ENCODE data around the gene FANK1.
A peak's percentile ranks its signal among the peaks of the same experiment; 100 is the strongest.
"Not testable (repeated sequence)": the region's sequence is repeated elsewhere in the genome, so short reads cannot be mapped to it uniquely, and the experiment has no call there.

The FANK1 gene

GRCh38 chr10:125896088-125896934, at the start of gene FANK1:
FANK1 (plus strand) TSS chr10:125896564; CDS start chr10:125896643, 79 bp downstream.
- not testable (repeated sequence) for DNase-seq (ENCODE audit: extremely low read depth, low read depth)
- peak within 1 kb of the TSS; percentile 71 for H3K4me3 ChIP-seq (replicated peaks; ENCODE audit: low read depth, low read length)

- TF ChIP-seq CTCF (IDR thresholded peaks at IDR 0.05; ENCODE audit: low read depth, low read length, missing control alignments): no peak
- no peak for DNase-seq (ENCODE audit: extremely low read depth, low read depth)
- no peak overlapping the region for H3K4me3 ChIP-seq (replicated peaks; ENCODE audit: low read depth, low read length)
These were observed 49.5 kb upstream of the FANK1 start for GRCh38 chr10:125846894-125847293.

- no peak overlapping the region for H3K4me3 ChIP-seq (replicated peaks; ENCODE audit: low read depth, low read length)
- TF ChIP-seq CTCF (IDR thresholded peaks at IDR 0.05; ENCODE audit: low read depth, low read length, missing control alignments): no peak
- no peak for DNase-seq (ENCODE audit: extremely low read depth, low read depth)
These were observed 48.0 kb upstream of the FANK1 start for GRCh38 chr10:125848371-125848770.

GRCh38 chr10:125848857-125849256, 47.5 kb upstream of the FANK1 start:
- no peak for DNase-seq (ENCODE audit: extremely low read depth, low read depth)
- H3K4me3 ChIP-seq (replicated peaks; ENCODE audit: low read depth, low read length): no peak overlapping the region
- no peak for TF ChIP-seq CTCF (IDR thresholded peaks at IDR 0.05; ENCODE audit: low read depth, low read length, missing control alignments)

- no peak for TF ChIP-seq CTCF (IDR thresholded peaks at IDR 0.05; ENCODE audit: low read depth, low read length, missing control alignments)
- H3K4me3 ChIP-seq (replicated peaks; ENCODE audit: low read depth, low read length): no peak overlapping the region
- no peak for DNase-seq (ENCODE audit: extremely low read depth, low read depth)
These were observed 46.9 kb upstream of the FANK1 start for GRCh38 chr10:125849448-125849847.

- DNase-seq (ENCODE audit: extremely low read depth, low read depth): no peak
- TF ChIP-seq CTCF (IDR thresholded peaks at IDR 0.05; ENCODE audit: low read depth, low read length, missing control alignments): no peak
- no peak overlapping the region for H3K4me3 ChIP-seq (replicated peaks; ENCODE audit: low read depth, low read length)
These were observed 45.3 kb upstream of the FANK1 start for GRCh38 chr10:125850766-125851731.

GRCh38 chr10:125852487-125852886, 43.9 kb upstream of the FANK1 start:
- DNase-seq (ENCODE audit: extremely low read depth, low read depth): no peak
- no peak for TF ChIP-seq CTCF (IDR thresholded peaks at IDR 0.05; ENCODE audit: low read depth, low read length, missing control alignments)
- no peak overlapping the region for H3K4me3 ChIP-seq (replicated peaks; ENCODE audit: low read depth, low read length)
